H9 (cell line): Measurements from ENCODE around the gene CLEC2D. TPM values are rescaled to one million over a fixed set of nuclear protein-coding genes. Genes with fewer than 3 reads are reported as not detected.

Experiments used
- DNase-seq: peaks from one replicate; pipeline ENCODE4 v3.0.0-alpha.2; 2017
- H2AFZ ChIP-seq: one replicate; pipeline ENCODE4 v1.6.1; 2013; ENCODE audit warnings: mild to moderate bottlenecking, low read length, control low read depth, moderate library complexity
- H2AK5ac ChIP-seq: 2 replicates; pipeline ENCODE4 v1.6.1; 2013; ENCODE audit warnings: low read length, control low read depth, mixed read lengths; ENCODE audit not compliant: insufficient read length
- H2BK120ac ChIP-seq: one replicate; pipeline ENCODE4 v1.6.1; 2013; ENCODE audit warnings: low read depth, mild to moderate bottlenecking, low read length, control low read depth, inconsistent platforms; ENCODE audit not compliant: poor library complexity, severe bottlenecking
- H2BK12ac ChIP-seq: 2 replicates; pipeline ENCODE4 v1.6.1; 2013; ENCODE audit warnings: low read length, control low read depth, mixed read lengths, low read depth; ENCODE audit not compliant: insufficient read length
- H2BK15ac ChIP-seq: 2 replicates; pipeline ENCODE4 v1.6.1; 2013; ENCODE audit warnings: low read depth, low read length, control low read depth
- H2BK20ac ChIP-seq: one replicate; pipeline ENCODE4 v1.6.1; 2013; ENCODE audit warnings: low read depth, mild to moderate bottlenecking, low read length, control low read depth, inconsistent platforms; ENCODE audit not compliant: poor library complexity, severe bottlenecking
- H2BK5ac ChIP-seq: 2 replicates; pipeline ENCODE4 v1.6.1; 2013; ENCODE audit warnings: low read length, control low read depth, mixed read lengths; ENCODE audit not compliant: insufficient read length
- H3K14ac ChIP-seq: 2 replicates; pipeline ENCODE4 v1.6.1; 2013; ENCODE audit warnings: low read length, control low read depth; ENCODE audit not compliant: insufficient read depth
- H3K18ac ChIP-seq: 2 replicates; pipeline ENCODE4 v1.6.1; 2013; ENCODE audit warnings: low read depth, mild to moderate bottlenecking, mixed read lengths, low read length, control low read depth; ENCODE audit not compliant: insufficient read length
- H3K23ac ChIP-seq: 2 replicates; pipeline ENCODE4 v1.6.1; 2013; ENCODE audit warnings: low read length, control low read depth, mixed read lengths, low read depth; ENCODE audit not compliant: insufficient read length
- H3K23me2 ChIP-seq: 2 replicates; pipeline ENCODE4 v1.6.1; 2013; ENCODE audit warnings: low read depth, mild to moderate bottlenecking, mixed read lengths, low read length, control low read depth; ENCODE audit not compliant: insufficient read length, poor library complexity, severe bottlenecking
- H3K27ac ChIP-seq: 2 replicates; pipeline ENCODE4 v1.5.1; 2013; ENCODE audit warnings: low read length, control low read depth, mixed read lengths, low read depth; ENCODE audit not compliant: insufficient read length
- H3K27me3 ChIP-seq: 2 replicates; pipeline ENCODE4 v1.6.1; 2013; ENCODE audit warnings: low read length, control low read depth, inconsistent platforms; ENCODE audit not compliant: insufficient read depth
- H3K4ac ChIP-seq: 2 replicates; pipeline ENCODE4 v1.6.1; 2013; ENCODE audit warnings: low read depth, mild to moderate bottlenecking, control low read depth, inconsistent platforms, low read length, moderate library complexity
- H3K4me1 ChIP-seq: 2 replicates; pipeline ENCODE4 v1.6.1; 2013; ENCODE audit warnings: low read length, control low read depth, inconsistent platforms; ENCODE audit not compliant: insufficient read depth
- H3K4me2 ChIP-seq: 2 replicates; pipeline ENCODE4 v1.6.1; 2013; ENCODE audit warnings: low read length, control low read depth, mixed read lengths; ENCODE audit not compliant: insufficient read length, insufficient read depth
- H3K56ac ChIP-seq: 2 replicates; pipeline ENCODE4 v1.6.1; 2013; ENCODE audit warnings: low read depth, mild to moderate bottlenecking, mixed read lengths, low read length, control low read depth; ENCODE audit not compliant: insufficient read length
- H3K79me1 ChIP-seq: 2 replicates; pipeline ENCODE4 v1.6.1; 2013; ENCODE audit warnings: low read depth, mild to moderate bottlenecking, moderate library complexity, low read length, control low read depth, inconsistent platforms; ENCODE audit not compliant: insufficient read depth, poor library complexity, severe bottlenecking
- H3K79me2 ChIP-seq: 2 replicates; pipeline ENCODE4 v1.6.1; 2013; ENCODE audit warnings: low read length, control low read depth, inconsistent platforms; ENCODE audit not compliant: insufficient read depth
- H3K9ac ChIP-seq: 2 replicates; pipeline ENCODE4 v1.6.1; 2013; ENCODE audit warnings: low read length, control low read depth, mixed read lengths; ENCODE audit not compliant: insufficient read length; ENCODE audit errors: extremely low read depth
- H3K9me3 ChIP-seq: one replicate; pipeline ENCODE4 v1.6.1; 2013; ENCODE audit warnings: low read depth, low read length, inconsistent platforms; ENCODE audit not compliant: control insufficient read depth
- H3T11ph ChIP-seq: one replicate; pipeline ENCODE4 v1.6.1; 2013; ENCODE audit warnings: mild to moderate bottlenecking, low read length, control low read depth, inconsistent platforms
- H4K20me1 ChIP-seq: one replicate; pipeline ENCODE4 v1.6.1; 2013; ENCODE audit not compliant: control insufficient read depth, insufficient read length, insufficient read depth
- H4K5ac ChIP-seq: 2 replicates; pipeline ENCODE4 v1.6.1; 2013; ENCODE audit warnings: low read depth, mild to moderate bottlenecking, mixed read lengths, low read length, control low read depth; ENCODE audit not compliant: insufficient read length
- H4K8ac ChIP-seq: replicated peaks from 2 replicates; pipeline ENCODE4 v1.6.1; 2013; ENCODE audit warnings: low read length, control low read depth, mixed read lengths, low read depth; ENCODE audit not compliant: insufficient read length
- H4K91ac ChIP-seq: 2 replicates; pipeline ENCODE4 v1.6.1; 2013; ENCODE audit warnings: low read depth, mild to moderate bottlenecking, moderate library complexity, mixed read lengths, low read length, control low read depth; ENCODE audit not compliant: insufficient read length
- H3K27ac Mint-ChIP-seq, 3 experiments: 2 replicates in 2 of 3; 3 replicates in 1 of 3; pipeline ENCODE4 v1.8.0; 2020 to 2021; ENCODE audit warnings: mixed read lengths in 3 of 3, mild to moderate bottlenecking in 1 of 3, moderate library complexity in 1 of 3
- H3K27me3 Mint-ChIP-seq: 2 replicates; pipeline ENCODE4 v1.8.0; 2021; ENCODE audit warnings: low read depth, mild to moderate bottlenecking, moderate library complexity, mixed read lengths
- H3K36me3 Mint-ChIP-seq, 3 experiments: 2 replicates in 2 of 3; 3 replicates in 1 of 3; pipeline ENCODE4 v1.8.0; 2020 to 2021; ENCODE audit warnings: low read depth in 3 of 3, mixed read lengths in 3 of 3; ENCODE audit not compliant: insufficient read depth in 1 of 3
- H3K4me1 Mint-ChIP-seq, 2 experiments: 2 replicates each; pipeline ENCODE4 v1.8.0; 2020; ENCODE audit warnings: mixed read lengths in 2 of 2
- H3K4me3 Mint-ChIP-seq, 2 experiments: 2 replicates in 1 of 2; 3 replicates in 1 of 2; pipeline ENCODE4 v1.8.0; 2020 to 2021; ENCODE audit warnings: mild to moderate bottlenecking in 2 of 2, mixed read lengths in 2 of 2, moderate library complexity in 1 of 2
- H3K9me3 Mint-ChIP-seq, 2 experiments: 2 replicates in 1 of 2; 3 replicates in 1 of 2; pipeline ENCODE4 v1.8.0; 2020; ENCODE audit warnings: mild to moderate bottlenecking in 2 of 2, mixed read lengths in 2 of 2, moderate library complexity in 1 of 2
- CTCF ChIP-seq: fragments of 200-600 bp; sonication (generic); conservative IDR thresholded peaks from 3 replicates; pipeline ENCODE4 v1.8.0; 2021; ENCODE audit warnings: antibody characterized with exemption, mild to moderate bottlenecking
- WGBS: extraction: QIAGEN DNeasy Blood & Tissue Kit; methylation state at CpG from one replicate; pipeline ENCODE4 v1.1.7; 2013; ENCODE audit warnings: missing lambda C conversion rate, low lambda C conversion rate, mixed read lengths; ENCODE audit not compliant: insufficient read length; ENCODE audit errors: extremely low coverage; 5-methylcytosine and 5-hydroxymethylcytosine counted together
- total RNA-seq: library from RNA; stranded (reverse); gene quantifications from 2 replicates; pipeline ENCODE4 v1.2.1, GENCODE V29; 2021

CLEC2D gene
- total RNA-seq, 1 experiment from 2014 or later = 2.1 TPM

DNA sequence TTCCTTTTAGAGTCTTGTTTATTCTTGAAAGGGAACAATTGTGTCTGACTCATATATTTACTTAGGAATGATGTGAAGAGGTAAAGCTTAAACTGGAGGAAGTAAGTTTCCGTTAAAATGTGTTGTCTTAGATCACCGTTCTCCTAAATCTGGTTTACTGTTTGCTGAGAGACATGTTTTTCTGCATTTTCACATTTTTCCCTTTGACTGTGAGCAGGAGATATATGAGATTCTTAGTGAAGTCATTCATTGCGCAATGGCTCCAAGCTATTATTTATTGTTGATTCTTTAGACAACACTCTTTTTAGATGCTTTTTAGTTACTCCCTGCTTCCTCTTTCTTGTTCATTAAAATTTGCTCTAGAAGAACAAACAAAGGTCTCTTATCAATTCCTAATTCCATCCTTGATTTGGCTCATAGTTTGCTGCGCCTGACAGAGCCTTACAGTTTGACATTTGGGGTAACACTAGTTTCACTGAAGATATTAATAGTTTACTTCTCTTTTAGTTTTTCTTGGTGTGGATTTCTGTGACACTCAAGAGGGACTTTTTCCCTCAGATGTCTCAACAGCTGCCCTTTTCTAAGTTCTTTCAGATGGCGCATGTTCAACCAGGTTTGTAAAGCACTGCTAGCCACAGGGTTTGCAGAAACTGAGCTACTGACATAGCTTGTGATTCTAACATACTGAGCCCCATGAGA, 52.0 kb downstream of the CLEC2D start:
- Histone ChIP-seq H2AFZ (no peak overlapping the region), H2BK5ac (no peak overlapping the region), H3K27me3 (no peaks in the 10 kb centered on the region), H4K91ac (no peak overlapping the region), H4K20me1 (no peaks in the 10 kb centered on the region), H3K79me2 (no peaks in the 10 kb centered on the region), H3K56ac (no peak overlapping the region), H3K79me1 (no peaks in the 10 kb centered on the region), H2BK15ac (no peak overlapping the region), H3K9ac (no peak overlapping the region), H2BK12ac (no peak overlapping the region), H3K9me3 (no peaks in the 10 kb centered on the region), H3K14ac (no peak overlapping the region), H3T11ph (no peak overlapping the region), H2BK120ac (no peak overlapping the region), H2AK5ac (no peak overlapping the region), H3K23me2 (no peaks in the 10 kb centered on the region), H3K27ac (no peak overlapping the region), H4K8ac (no peak overlapping the region), H3K23ac (no peak overlapping the region), H3K4me2 (no peak overlapping the region), H2BK20ac (no peak overlapping the region), H4K5ac (no peak overlapping the region), H3K4me1 (no peaks in the 10 kb centered on the region), H3K18ac (no peak overlapping the region), H3K4ac (no peak overlapping the region)
- no peaks in the 10 kb centered on the region for H3K36me3 Mint-ChIP-seq
- no peaks in the 10 kb centered on the region for H3K4me1 Mint-ChIP-seq
- no peak overlapping the region for H3K27ac Mint-ChIP-seq
- H3K9me3 Mint-ChIP-seq = no peaks in the 10 kb centered on the region
- no peaks in the 10 kb centered on the region for H3K27me3 Mint-ChIP-seq
- no CpG with 5 or more reads among the region's 5 CpGs for WGBS
- no peak for TF ChIP-seq CTCF
- no peak for DNase-seq
- no peak overlapping the region for H3K4me3 Mint-ChIP-seq
